K562 (cell line): ENCODE measurements around the gene PGS1. TPM values are rescaled to one million over a fixed set of nuclear protein-coding genes. Genes with fewer than 3 reads are reported as not detected.

Source experiments
- CBFA2T2 ChIP-seq: fragments of 450-650 bp; conservative IDR thresholded peaks from 2 replicates; pipeline ENCODE4 v1.6.1; 2017; ENCODE audit warnings: mild to moderate bottlenecking
- E2F3 ChIP-seq: fragments of 250-450 bp; sonication (Bioruptor Pico); IDR thresholded peaks from 2 replicates; pipeline ENCODE4 v1.4.0; 2020; ENCODE audit warnings: mild to moderate bottlenecking
- HDAC3 ChIP-seq: fragments of 450-650 bp; IDR thresholded peaks from 2 replicates; pipeline ENCODE4 v1.6.1; 2018; ENCODE audit warnings: borderline replicate concordance, mild to moderate bottlenecking, moderate library complexity; ENCODE audit not compliant: partially characterized antibody
- L3MBTL2 ChIP-seq: fragments of 450-650 bp; IDR thresholded peaks from 2 replicates; pipeline ENCODE4 v1.6.1; 2016; ENCODE audit warnings: mild to moderate bottlenecking, moderate library complexity
- MAFG ChIP-seq: fragments of 450-650 bp; conservative IDR thresholded peaks from 2 replicates; pipeline ENCODE4 v1.6.1; 2016; ENCODE audit warnings: missing genetic modification characterization, missing compliant biosample characterization
- NR1H2 ChIP-seq: sonication (generic); formaldehyde crosslinking; IDR thresholded peaks from 2 replicates; pipeline ENCODE4 v1.4.0; 2020; ENCODE audit warnings: mild to moderate bottlenecking, missing genetic modification reagents
- PCBP1 ChIP-seq: fragments of 200-400 bp; formaldehyde crosslinking; IDR thresholded peaks from 2 replicates; pipeline ENCODE4 v1.6.1; 2018; ENCODE audit warnings: mild to moderate bottlenecking, low read depth, low read length; ENCODE audit not compliant: poor library complexity, severe bottlenecking
- SIN3B ChIP-seq: fragments of 450-650 bp; IDR thresholded peaks from 2 replicates; pipeline ENCODE4 v1.6.1; 2017; ENCODE audit warnings: low read depth, mild to moderate bottlenecking, moderate library complexity
- SMARCA4 ChIP-seq: fragments of 450-650 bp; IDR thresholded peaks from 2 replicates; pipeline ENCODE4 v1.6.1; 2016
- TAF15 ChIP-seq: fragments of 200-400 bp; formaldehyde crosslinking; IDR thresholded peaks from 2 replicates; pipeline ENCODE4 v1.6.1; 2017; ENCODE audit warnings: mild to moderate bottlenecking, low read depth, low read length, moderate library complexity
- TEAD1 ChIP-seq, 2 experiments: fragments of 450-650 bp in 1 of 2; sonication (generic) in 1 of 2; formaldehyde crosslinking; IDR thresholded peaks; 2 replicates each; pipeline versions ENCODE4 v1.4.0 to v1.8.0; 2020 to 2022; ENCODE audit warnings: mild to moderate bottlenecking in 2 of 2, missing genetic modification reagents in 1 of 2
- ZBTB8A ChIP-seq: fragments of 450-650 bp; IDR thresholded peaks from 2 replicates; pipeline ENCODE4 v1.6.1; 2018; ENCODE audit warnings: mild to moderate bottlenecking, moderate library complexity; ENCODE audit not compliant: partially characterized antibody
- ZKSCAN8 ChIP-seq: fragments of 200-800 bp; sonication (Bioruptor generic); IDR thresholded peaks from 2 replicates; pipeline ENCODE4 v1.6.1; 2016; ENCODE audit warnings: missing genetic modification characterization, missing compliant biosample characterization
- polyA plus RNA-seq, 8 experiments: library from polyadenylated mRNA; depleted of rRNA in 4 of 8; stranded (reverse) in 5 of 8; unstranded in 3 of 8; fragments of >200 nt; fragmentation: Nextera tagmentation in 2 of 8; fragmentation: Illumina TruSeq in 1 of 8; extraction: Ambion mirVana in 2 of 8; extraction: Trizol in 1 of 8; gene quantifications; 2 replicates each; pipeline versions ENCODE4 v1.2.1 to v1.2.3, GENCODE V29; 2011 to 2014; ENCODE audit warnings: inconsistent platforms in 1 of 8, missing spikeins in 1 of 8
- total RNA-seq, 7 experiments: library from RNA; depleted of rRNA in 6 of 7; stranded (reverse); fragments of >200 nt in 6 of 7; fragmentation: Illumina TruSeq in 2 of 7; extraction: Trizol in 2 of 7; gene quantifications; 2 replicates each; pipeline versions ENCODE4 v1.2.1 to v1.2.3, GENCODE V29; 2011 to 2021; ENCODE audit warnings: low replicate concordance in 1 of 7
- TF ChIP-seq, protein P1 (sequence below), 3 experiments: fragments of 200-800 bp in 1 of 3; fragments of 250-450 bp in 1 of 3; fragments of 450-650 bp in 1 of 3; sonication (Bioruptor Pico) in 1 of 3; sonication (Bioruptor generic) in 1 of 3; formaldehyde crosslinking in 1 of 3; IDR thresholded peaks; 2 replicates each; pipeline versions ENCODE4 v1.6.1 to v1.8.0; 2016 to 2022; ENCODE audit warnings: mild to moderate bottlenecking in 2 of 3, missing genetic modification characterization in 2 of 3, missing compliant biosample characterization in 1 of 3, moderate library complexity in 1 of 3
- TF ChIP-seq, protein P2 (sequence below): IDR thresholded peaks from 2 replicates; pipeline ENCODE4 v1.6.1; 2014; ENCODE audit warnings: antibody characterized with exemption
- TF ChIP-seq, protein P3 (sequence below): sonication (generic); formaldehyde crosslinking; IDR thresholded peaks from 2 replicates; pipeline ENCODE4 v1.8.0; 2023; ENCODE audit warnings: mild to moderate bottlenecking, missing genetic modification reagents
- TF ChIP-seq, protein P4 (sequence below), 2 experiments: fragments of 150-350 bp in 1 of 2; IDR thresholded peaks; 2 replicates each; pipeline ENCODE4 v1.6.1; 2012 to 2016; ENCODE audit warnings: low read depth in 2 of 2, low read length in 2 of 2, mild to moderate bottlenecking in 1 of 2, moderate library complexity in 1 of 2

The PGS1 gene
- total and polyA plus RNA-seq, 9 of the 15 experiments (the other 6 are each of a cell fraction or from before 2014, with no cell fraction given), result 1.3 to 39.4 (median 22.3) TPM

DNA sequence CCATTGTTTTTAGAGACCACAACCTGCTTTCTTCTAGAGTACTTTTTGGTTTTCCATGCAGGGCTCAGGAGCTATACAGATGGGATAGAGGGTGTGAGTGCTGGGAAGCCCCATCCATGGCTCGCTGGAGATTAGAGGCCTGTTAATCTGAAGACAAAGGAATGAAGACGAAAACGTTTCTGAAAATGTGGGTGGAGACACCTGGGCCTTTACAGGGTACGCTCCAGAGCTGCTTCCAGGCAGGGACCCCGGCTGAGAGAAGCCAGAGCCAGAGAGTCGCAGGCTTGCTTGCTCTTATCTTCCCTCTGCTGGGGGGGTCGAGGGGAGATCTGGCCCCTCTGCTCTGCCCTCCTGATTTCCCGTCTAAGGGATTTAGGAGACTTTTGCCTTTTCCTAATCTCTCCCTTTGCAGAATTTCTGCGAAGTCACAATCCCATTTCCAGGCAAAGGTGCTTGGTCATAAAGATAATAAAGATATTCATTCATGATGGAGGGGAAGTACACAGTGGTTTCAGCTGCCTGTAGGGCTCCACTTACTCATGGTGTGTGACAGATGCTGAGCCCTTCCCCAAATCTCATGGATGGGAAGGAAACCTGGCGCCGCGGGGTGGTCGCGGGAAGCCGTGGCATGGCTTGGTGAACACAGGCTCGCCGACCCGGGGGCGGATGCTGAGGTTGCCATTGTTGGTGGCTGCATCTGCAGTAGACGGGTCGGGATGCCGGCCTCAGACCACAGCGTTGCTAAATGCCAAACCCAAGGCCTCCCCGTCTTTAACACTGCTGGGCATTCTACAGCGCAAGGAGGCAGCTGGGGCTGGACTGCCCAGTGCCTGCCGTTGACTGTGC lies 13.8 kb upstream of the PGS1 start (continued):
- TF ChIP-seq, protein P1, sequence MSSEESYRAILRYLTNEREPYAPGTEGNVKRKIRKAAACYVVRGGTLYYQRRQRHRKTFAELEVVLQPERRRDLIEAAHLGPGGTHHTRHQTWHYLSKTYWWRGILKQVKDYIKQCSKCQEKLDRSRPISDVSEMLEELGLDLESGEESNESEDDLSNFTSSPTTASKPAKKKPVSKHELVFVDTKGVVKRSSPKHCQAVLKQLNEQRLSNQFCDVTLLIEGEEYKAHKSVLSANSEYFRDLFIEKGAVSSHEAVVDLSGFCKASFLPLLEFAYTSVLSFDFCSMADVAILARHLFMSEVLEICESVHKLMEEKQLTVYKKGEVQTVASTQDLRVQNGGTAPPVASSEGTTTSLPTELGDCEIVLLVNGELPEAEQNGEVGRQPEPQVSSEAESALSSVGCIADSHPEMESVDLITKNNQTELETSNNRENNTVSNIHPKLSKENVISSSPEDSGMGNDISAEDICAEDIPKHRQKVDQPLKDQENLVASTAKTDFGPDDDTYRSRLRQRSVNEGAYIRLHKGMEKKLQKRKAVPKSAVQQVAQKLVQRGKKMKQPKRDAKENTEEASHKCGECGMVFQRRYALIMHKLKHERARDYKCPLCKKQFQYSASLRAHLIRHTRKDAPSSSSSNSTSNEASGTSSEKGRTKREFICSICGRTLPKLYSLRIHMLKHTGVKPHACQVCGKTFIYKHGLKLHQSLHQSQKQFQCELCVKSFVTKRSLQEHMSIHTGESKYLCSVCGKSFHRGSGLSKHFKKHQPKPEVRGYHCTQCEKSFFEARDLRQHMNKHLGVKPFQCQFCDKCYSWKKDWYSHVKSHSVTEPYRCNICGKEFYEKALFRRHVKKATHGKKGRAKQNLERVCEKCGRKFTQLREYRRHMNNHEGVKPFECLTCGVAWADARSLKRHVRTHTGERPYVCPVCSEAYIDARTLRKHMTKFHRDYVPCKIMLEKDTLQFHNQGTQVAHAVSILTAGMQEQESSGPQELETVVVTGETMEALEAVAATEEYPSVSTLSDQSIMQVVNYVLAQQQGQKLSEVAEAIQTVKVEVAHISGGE (CRISPR knock-in tag; IDR thresholded peaks at IDR 0.05), result no peak
- TF ChIP-seq HDAC3 (no peak), NR1H2 (CRISPR knock-in tag) (no peak), TEAD1 (CRISPR knock-in tag; IDR thresholded peaks at IDR 0.05) (no peak), PCBP1 (no peak), ZKSCAN8 (CRISPR knock-in tag) (no peak), E2F3 (CRISPR knock-in tag) (no peak), SMARCA4 (0 out of 2 replicates have a peak, but pooled peaks have one; percentile 45), ZBTB8A (no peak), CBFA2T2 (peak; percentile 29; the same call in 1 of the 2 replicates), MAFG (tag) (peak; percentile 54), L3MBTL2 (no peak), SIN3B (no peak), TAF15 (0 out of 2 replicates have a peak, but pooled peaks have one; percentile 12)
- TF ChIP-seq, protein P2, sequence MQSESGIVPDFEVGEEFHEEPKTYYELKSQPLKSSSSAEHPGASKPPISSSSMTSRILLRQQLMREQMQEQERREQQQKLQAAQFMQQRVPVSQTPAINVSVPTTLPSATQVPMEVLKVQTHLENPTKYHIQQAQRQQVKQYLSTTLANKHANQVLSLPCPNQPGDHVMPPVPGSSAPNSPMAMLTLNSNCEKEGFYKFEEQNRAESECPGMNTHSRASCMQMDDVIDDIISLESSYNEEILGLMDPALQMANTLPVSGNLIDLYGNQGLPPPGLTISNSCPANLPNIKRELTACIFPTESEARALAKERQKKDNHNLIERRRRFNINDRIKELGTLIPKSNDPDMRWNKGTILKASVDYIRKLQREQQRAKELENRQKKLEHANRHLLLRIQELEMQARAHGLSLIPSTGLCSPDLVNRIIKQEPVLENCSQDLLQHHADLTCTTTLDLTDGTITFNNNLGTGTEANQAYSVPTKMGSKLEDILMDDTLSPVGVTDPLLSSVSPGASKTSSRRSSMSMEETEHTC, result no peak
- TF ChIP-seq, protein P3, sequence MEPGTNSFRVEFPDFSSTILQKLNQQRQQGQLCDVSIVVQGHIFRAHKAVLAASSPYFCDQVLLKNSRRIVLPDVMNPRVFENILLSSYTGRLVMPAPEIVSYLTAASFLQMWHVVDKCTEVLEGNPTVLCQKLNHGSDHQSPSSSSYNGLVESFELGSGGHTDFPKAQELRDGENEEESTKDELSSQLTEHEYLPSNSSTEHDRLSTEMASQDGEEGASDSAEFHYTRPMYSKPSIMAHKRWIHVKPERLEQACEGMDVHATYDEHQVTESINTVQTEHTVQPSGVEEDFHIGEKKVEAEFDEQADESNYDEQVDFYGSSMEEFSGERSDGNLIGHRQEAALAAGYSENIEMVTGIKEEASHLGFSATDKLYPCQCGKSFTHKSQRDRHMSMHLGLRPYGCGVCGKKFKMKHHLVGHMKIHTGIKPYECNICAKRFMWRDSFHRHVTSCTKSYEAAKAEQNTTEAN, result no peak
- TF ChIP-seq, protein P4, sequence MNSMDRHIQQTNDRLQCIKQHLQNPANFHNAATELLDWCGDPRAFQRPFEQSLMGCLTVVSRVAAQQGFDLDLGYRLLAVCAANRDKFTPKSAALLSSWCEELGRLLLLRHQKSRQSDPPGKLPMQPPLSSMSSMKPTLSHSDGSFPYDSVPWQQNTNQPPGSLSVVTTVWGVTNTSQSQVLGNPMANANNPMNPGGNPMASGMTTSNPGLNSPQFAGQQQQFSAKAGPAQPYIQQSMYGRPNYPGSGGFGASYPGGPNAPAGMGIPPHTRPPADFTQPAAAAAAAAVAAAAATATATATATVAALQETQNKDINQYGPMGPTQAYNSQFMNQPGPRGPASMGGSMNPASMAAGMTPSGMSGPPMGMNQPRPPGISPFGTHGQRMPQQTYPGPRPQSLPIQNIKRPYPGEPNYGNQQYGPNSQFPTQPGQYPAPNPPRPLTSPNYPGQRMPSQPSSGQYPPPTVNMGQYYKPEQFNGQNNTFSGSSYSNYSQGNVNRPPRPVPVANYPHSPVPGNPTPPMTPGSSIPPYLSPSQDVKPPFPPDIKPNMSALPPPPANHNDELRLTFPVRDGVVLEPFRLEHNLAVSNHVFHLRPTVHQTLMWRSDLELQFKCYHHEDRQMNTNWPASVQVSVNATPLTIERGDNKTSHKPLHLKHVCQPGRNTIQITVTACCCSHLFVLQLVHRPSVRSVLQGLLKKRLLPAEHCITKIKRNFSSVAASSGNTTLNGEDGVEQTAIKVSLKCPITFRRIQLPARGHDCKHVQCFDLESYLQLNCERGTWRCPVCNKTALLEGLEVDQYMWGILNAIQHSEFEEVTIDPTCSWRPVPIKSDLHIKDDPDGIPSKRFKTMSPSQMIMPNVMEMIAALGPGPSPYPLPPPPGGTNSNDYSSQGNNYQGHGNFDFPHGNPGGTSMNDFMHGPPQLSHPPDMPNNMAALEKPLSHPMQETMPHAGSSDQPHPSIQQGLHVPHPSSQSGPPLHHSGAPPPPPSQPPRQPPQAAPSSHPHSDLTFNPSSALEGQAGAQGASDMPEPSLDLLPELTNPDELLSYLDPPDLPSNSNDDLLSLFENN (IDR thresholded peaks at IDR 0.05; ENCODE audit: low read depth in 2 of 2, low read length in 2 of 2), result no peak
